ENCODE results near the gene LGALSL. TPM values are rescaled to one million over a fixed set of nuclear protein-coding genes. Genes with fewer than 3 reads are reported as not detected.

LGALSL gene
- total and polyA plus RNA-seq, 2 donors (not counting 1 experiment from before 2014, with no cell fraction given): 0.40 to 1.8 TPM

DNA sequence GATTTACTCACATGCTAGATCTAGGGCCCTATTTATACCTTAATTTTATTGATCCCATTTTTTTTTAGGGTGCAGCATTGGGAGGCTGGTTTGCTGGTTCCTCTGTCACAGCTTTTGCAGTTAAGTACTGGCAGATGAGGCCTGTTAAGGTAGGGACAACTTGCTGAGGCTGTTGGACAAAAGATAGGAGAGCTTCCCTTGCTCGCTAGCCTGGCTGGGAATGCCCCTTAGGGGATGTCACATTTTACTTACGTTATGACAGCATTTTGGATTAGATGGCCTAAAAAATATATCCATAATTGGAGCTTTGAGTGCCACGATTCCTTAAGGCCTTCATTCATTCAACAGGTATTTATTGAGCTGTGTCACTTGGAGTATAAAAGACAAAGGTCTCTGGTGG is 8.2 kb downstream of the LGALSL start:
- DNase-seq: no peak
- Histone ChIP-seq H3K36me3 (replicated peaks in 1 of 2; ENCODE audit: control extremely low read depth in 1 of 2, control insufficient read depth in 1 of 2, extremely low read depth in 1 of 2, insufficient read depth in 2 of 2, low read length in 1 of 2) (no peaks in the 10 kb centered on the region), H3K9ac (ENCODE audit: low read length) (no peak overlapping the region), H3K9me3 (ENCODE audit: control extremely low read depth in 1 of 3, control insufficient read depth in 2 of 3, insufficient read depth in 1 of 3, low read length in 2 of 3) (no peaks in the 10 kb centered on the region), H3K79me2 (ENCODE audit: control insufficient read depth, insufficient read depth, low read length) (no peaks in the 10 kb centered on the region), H4K20me1 (ENCODE audit: control insufficient read depth, insufficient read depth, low read length, poor library complexity, severe bottlenecking) (no peaks in the 10 kb centered on the region), H3K27ac (ENCODE audit: low read length in 2 of 2) (no peak overlapping the region), H2AFZ (ENCODE audit: insufficient read depth, low read depth, low read length, poor library complexity, severe bottlenecking) (no peak overlapping the region), H3K4me2 (replicated peaks; ENCODE audit: low read depth, low read length, poor library complexity, severe bottlenecking) (no peak overlapping the region), H3K4me3 (ENCODE audit: control extremely low read depth in 1 of 5, extremely low read depth in 1 of 5, insufficient read depth in 1 of 5, low read depth in 2 of 5, low read length in 4 of 5) (no peak overlapping the region), H3K27me3 (replicated peaks in 1 of 4; ENCODE audit: control extremely low read depth in 1 of 4, control insufficient read depth in 3 of 4, insufficient read depth in 4 of 4, low read length in 3 of 4) (peaks cover 0 to 3% (median 0%) of the 10 kb centered on the region in 4 experiments), H3K4me1 (ENCODE audit: control insufficient read depth in 2 of 2, insufficient read depth in 2 of 2, low read length in 2 of 2) (no peaks in the 10 kb centered on the region)
- Mint-ChIP-seq H3K27me3 (no peaks in the 10 kb centered on the region), H3K4me3 (no peak overlapping the region), H3K9me3 (ENCODE audit: insufficient read depth) (no peaks in the 10 kb centered on the region), H3K4me1 (no peaks in the 10 kb centered on the region), H3K27ac (no peak overlapping the region)
- TF ChIP-seq, protein P1, sequence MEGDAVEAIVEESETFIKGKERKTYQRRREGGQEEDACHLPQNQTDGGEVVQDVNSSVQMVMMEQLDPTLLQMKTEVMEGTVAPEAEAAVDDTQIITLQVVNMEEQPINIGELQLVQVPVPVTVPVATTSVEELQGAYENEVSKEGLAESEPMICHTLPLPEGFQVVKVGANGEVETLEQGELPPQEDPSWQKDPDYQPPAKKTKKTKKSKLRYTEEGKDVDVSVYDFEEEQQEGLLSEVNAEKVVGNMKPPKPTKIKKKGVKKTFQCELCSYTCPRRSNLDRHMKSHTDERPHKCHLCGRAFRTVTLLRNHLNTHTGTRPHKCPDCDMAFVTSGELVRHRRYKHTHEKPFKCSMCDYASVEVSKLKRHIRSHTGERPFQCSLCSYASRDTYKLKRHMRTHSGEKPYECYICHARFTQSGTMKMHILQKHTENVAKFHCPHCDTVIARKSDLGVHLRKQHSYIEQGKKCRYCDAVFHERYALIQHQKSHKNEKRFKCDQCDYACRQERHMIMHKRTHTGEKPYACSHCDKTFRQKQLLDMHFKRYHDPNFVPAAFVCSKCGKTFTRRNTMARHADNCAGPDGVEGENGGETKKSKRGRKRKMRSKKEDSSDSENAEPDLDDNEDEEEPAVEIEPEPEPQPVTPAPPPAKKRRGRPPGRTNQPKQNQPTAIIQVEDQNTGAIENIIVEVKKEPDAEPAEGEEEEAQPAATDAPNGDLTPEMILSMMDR (IDR thresholded peaks at IDR 0.05): no peak
- no peak for TF ChIP-seq EZH2 (IDR thresholded peaks at IDR 0.05; ENCODE audit: borderline replicate concordance, insufficient read depth, low read depth, low read length, poor library complexity, severe bottlenecking)
- ChIA-PET POLR2A (no interaction called here), CTCF (interaction anchor here (0.6 to 1.6 kb wide), 3 partner anchors 9 to 1110 kb away, joined by 3 to 5 read pairs (median 3); no protein-coding TSS in a partner anchor)
- WGBS (ENCODE audit: insufficient coverage): no CpG with 5 or more reads among the region's 3 CpGs
- ATAC-seq (ENCODE audit: low read depth): no peak
- intact Hi-C loops (cut with micrococcal nuclease): no loop called here

DNA sequence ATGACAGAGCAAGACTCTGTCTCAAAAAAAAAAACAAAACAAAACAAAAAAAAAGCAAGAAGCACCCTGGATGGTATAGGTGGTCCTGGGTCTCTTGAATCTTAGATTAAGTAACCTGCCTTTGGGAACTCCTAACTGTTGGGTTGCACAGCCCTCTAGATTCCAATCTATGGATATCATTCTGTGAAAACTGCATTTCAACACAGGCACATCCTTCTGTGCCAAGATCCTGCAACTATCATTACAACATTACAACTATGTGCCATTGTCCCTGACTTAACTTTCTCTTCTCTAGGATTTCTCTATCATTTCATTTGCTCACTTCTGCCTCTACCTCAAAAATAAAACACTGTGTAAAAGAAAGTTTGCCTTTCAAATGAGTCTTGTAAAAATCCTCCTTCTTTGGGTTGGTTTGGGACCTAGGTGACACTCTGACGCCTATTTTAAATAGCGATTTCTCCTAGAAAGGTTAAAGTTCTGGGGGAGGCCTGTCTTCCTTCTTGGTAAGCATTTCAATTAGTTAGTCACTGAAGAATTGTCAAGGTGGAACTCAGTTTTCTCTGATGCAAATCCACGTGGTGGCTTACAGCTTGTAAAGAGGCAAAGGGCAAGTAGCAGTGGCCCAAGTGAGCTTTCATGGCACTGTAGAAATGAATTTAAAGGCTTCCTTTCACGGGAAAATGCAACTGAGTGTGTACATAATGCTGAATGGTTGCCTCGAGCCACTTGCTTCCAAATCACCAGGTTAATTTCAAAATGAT is 9.2 kb downstream of the LGALSL start:
- TF ChIP-seq EZH2 (IDR thresholded peaks at IDR 0.05; ENCODE audit: borderline replicate concordance, insufficient read depth, low read depth, low read length, poor library complexity, severe bottlenecking): no peak
- TF ChIP-seq, protein P1 (IDR thresholded peaks at IDR 0.05): no peak
- CTCF ChIA-PET: interaction anchor here (0.9 to 1.6 kb wide), 2 partner anchors 24 to 25 kb away, joined by 3 to 5 read pairs; no protein-coding TSS in a partner anchor
- H3K27ac Mint-ChIP-seq: no peak overlapping the region

More for the DNA sequence above, 9.2 kb downstream of the LGALSL start:
- H3K4me1 Mint-ChIP-seq: no peaks in the 10 kb centered on the region
- Histone ChIP-seq H3K27ac (ENCODE audit: low read length in 2 of 2) (no peak overlapping the region), H3K9me3 (ENCODE audit: control extremely low read depth in 1 of 3, control insufficient read depth in 2 of 3, insufficient read depth in 1 of 3, low read length in 2 of 3) (no peaks in the 10 kb centered on the region), H3K36me3 (replicated peaks in 1 of 2; ENCODE audit: control extremely low read depth in 1 of 2, control insufficient read depth in 1 of 2, extremely low read depth in 1 of 2, insufficient read depth in 2 of 2, low read length in 1 of 2) (no peaks in the 10 kb centered on the region), H3K4me2 (replicated peaks; ENCODE audit: low read depth, low read length, poor library complexity, severe bottlenecking) (no peak overlapping the region), H3K79me2 (ENCODE audit: control insufficient read depth, insufficient read depth, low read length) (no peaks in the 10 kb centered on the region), H3K9ac (ENCODE audit: low read length) (no peak overlapping the region), H4K20me1 (ENCODE audit: control insufficient read depth, insufficient read depth, low read length, poor library complexity, severe bottlenecking) (no peaks in the 10 kb centered on the region), H3K27me3 (replicated peaks in 1 of 4; ENCODE audit: control extremely low read depth in 1 of 4, control insufficient read depth in 3 of 4, insufficient read depth in 4 of 4, low read length in 3 of 4) (peaks cover 0 to 6% (median 1%) of the 10 kb centered on the region in 4 experiments), H3K4me3 (ENCODE audit: control extremely low read depth in 1 of 5, extremely low read depth in 1 of 5, insufficient read depth in 1 of 5, low read depth in 2 of 5, low read length in 4 of 5) (no peak overlapping the region), H2AFZ (ENCODE audit: insufficient read depth, low read depth, low read length, poor library complexity, severe bottlenecking) (no peak overlapping the region), H3K4me1 (ENCODE audit: control insufficient read depth in 2 of 2, insufficient read depth in 2 of 2, low read length in 2 of 2) (no peaks in the 10 kb centered on the region)
- ATAC-seq (ENCODE audit: low read depth) (no peak), DNase-seq (no peak)
- no peak overlapping the region for H3K4me3 Mint-ChIP-seq
- 42% methylated on average over 2 of the region's 5 CpGs for WGBS (ENCODE audit: insufficient coverage)
- POLR2A ChIA-PET: no interaction called here
- no peaks in the 10 kb centered on the region for H3K9me3 Mint-ChIP-seq (ENCODE audit: insufficient read depth)
- intact Hi-C loops (cut with micrococcal nuclease): no loop called here
- H3K27me3 Mint-ChIP-seq: no peaks in the 10 kb centered on the region
